Effector CD4-positive, alpha-beta T cell (primary cell): ENCODE results near the gene NRG4.
"Not testable (repeated sequence)": the region's sequence is repeated elsewhere in the genome, so short reads cannot be mapped to it uniquely, and the experiment has no call there.

ENCODE experiments used
- DNase-seq: peaks from one replicate; pipeline ENCODE4 v3.0.0-alpha.2; 2020

Gene NRG4

GRCh38 chr15:75992897-75993296 lies 19.3 kb downstream of the NRG4 start:
- DNase-seq = no peak

- DNase-seq = no peak
Measured at GRCh38 chr15:75989875-75990274, 22.3 kb downstream of the NRG4 start.

- DNase-seq = no peak
Measured at GRCh38 chr15:75989045-75989444, 23.2 kb downstream of the NRG4 start.

GRCh38 chr15:75985971-75986370 lies 26.3 kb downstream of the NRG4 start:
- no peak for DNase-seq

- not testable (repeated sequence) for DNase-seq
Measured at GRCh38 chr15:75984706-75985105, 27.5 kb downstream of the NRG4 start.

GRCh38 chr15:75982468-75982867 lies 29.8 kb downstream of the NRG4 start:
- no peak for DNase-seq

- DNase-seq = no peak
Measured at GRCh38 chr15:75981149-75981815, 30.9 kb downstream of the NRG4 start.

GRCh38 chr15:75976766-75977165 lies 35.5 kb downstream of the NRG4 start:
- not testable (repeated sequence) for DNase-seq

- DNase-seq = no peak
Measured at GRCh38 chr15:75966073-75966472, 46.2 kb downstream of the NRG4 start.

GRCh38 chr15:75961331-75961730 lies 50.9 kb downstream of the NRG4 start:
- no peak for DNase-seq

- DNase-seq = no peak
Measured at GRCh38 chr15:75955720-75956119, 56.5 kb downstream of the NRG4 start.

GRCh38 chr15:75952525-75952924 lies 59.7 kb downstream of the NRG4 start:
- DNase-seq = no peak

GRCh38 chr15:75948761-75949296 lies 63.4 kb downstream of the NRG4 start:
- DNase-seq = no peak

GRCh38 chr15:75947092-75947491 lies 65.1 kb downstream of the NRG4 start:
- no peak for DNase-seq

GRCh38 chr15:75945953-75946352 lies 66.3 kb downstream of the NRG4 start:
- DNase-seq = no peak

GRCh38 chr15:75943713-75944215 lies 68.5 kb downstream of the NRG4 start:
- DNase-seq = no peak

- no peak for DNase-seq
Measured at GRCh38 chr15:75943246-75943645, 69.0 kb downstream of the NRG4 start.

- DNase-seq = no peak
Measured at GRCh38 chr15:75942464-75942863, 69.8 kb downstream of the NRG4 start.

- no peak for DNase-seq
Measured at GRCh38 chr15:75930866-75931265, 81.4 kb downstream of the NRG4 start.

GRCh38 chr15:75929799-75930565 lies 82.2 kb downstream of the NRG4 start:
- no peak for DNase-seq

GRCh38 chr15:75928680-75929608 lies 83.3 kb downstream of the NRG4 start:
- no peak for DNase-seq

- DNase-seq = no peak
Measured at GRCh38 chr15:75927601-75928000, 84.6 kb downstream of the NRG4 start.

GRCh38 chr15:75926931-75927330 lies 85.3 kb downstream of the NRG4 start:
- no peak for DNase-seq
